Measurements from ENCODE around the gene SSTR3.

The SSTR3 gene

DNA sequence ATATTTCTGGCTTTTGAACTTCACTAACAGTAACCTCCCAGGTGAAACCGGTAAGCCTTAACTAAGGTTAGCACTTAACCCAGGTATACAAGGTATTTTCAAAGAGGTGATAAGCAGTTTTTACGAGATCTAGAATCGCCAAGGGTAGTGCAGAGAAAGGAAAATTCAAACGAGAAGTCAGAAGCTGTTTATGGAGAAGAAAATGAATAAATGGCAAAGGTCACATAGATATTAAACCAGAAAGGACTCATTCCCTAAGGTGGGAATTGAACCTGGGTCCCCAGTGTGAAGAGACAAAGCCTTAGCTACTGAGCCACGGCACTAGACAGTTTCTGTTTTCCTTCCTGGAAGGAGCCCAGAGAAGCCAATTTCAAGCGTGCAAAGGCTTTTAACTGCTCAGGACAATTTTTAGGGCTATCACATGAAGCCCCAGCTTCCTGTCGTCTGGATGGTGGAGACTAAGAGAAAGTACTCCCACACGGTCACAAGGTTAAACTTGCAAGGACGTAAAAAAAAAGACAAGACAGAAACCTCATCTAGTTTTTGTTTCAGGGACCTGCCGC lies 18.6 kb downstream of the SSTR3 start:
- DNase-seq = peak; percentile 47

DNA sequence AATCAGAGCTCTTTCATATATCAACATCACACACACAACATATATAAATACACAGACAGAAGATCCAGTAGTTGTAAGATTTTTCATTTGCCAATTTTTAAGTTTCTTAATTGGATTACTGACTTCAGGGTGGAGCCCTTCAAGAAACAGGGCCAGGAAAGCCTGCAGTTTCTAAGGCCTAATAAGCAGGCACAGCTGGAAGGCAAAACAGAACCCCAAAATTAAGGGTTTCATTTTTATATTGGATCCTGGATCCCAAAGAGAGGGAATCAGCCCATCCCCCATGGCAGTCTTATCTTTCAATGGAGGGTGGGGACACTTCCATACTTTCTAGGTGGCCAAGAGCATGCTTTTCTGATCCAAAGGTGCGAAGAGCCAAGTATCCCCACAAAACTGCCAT lies 19.5 kb downstream of the SSTR3 start:
- DNase-seq = no peak

DNA sequence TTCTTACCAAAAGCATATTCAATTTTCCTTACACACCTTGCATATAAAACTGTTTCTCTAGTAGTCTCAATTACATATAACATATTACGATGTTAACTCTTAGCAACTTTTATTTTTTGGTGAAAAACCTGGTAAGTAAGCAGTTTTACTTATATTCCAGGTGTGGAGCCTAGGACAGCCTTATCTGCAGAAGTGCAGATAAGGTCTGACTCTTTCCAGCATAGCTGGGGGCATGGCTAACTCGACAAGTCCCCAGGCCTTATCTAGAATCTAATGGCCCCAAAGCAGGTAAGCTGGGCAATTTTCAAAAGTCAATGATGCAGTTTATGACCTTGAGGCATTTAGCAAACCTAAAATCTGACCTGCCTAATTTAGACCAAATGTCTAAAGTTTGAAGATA lies 20.1 kb downstream of the SSTR3 start:
- no peak for DNase-seq

DNA sequence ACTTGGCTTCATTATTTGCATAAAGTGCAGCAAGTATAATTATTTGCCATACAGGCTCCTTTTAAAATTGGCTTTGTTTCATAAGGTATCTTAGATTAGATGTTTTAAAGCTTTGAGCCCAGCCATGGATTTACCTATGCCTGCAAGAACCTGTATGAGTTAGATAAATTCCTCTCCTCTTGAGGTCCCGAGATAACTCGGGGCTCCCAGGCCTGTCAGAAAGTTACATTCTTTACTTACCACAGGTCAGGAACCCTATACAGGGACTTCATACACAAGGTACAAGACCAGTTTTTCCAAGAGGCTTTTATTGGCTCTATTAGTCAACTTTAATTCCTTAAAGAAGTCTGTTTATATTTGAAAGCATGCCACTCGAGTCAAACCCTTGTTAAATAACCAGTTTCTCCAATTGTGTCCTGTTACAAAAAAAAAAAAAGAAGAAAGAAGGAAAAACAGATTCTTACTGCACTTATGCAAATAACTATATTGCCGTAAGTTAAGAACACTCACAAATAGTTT lies 22.0 kb downstream of the SSTR3 start:
- DNase-seq = no peak

DNA sequence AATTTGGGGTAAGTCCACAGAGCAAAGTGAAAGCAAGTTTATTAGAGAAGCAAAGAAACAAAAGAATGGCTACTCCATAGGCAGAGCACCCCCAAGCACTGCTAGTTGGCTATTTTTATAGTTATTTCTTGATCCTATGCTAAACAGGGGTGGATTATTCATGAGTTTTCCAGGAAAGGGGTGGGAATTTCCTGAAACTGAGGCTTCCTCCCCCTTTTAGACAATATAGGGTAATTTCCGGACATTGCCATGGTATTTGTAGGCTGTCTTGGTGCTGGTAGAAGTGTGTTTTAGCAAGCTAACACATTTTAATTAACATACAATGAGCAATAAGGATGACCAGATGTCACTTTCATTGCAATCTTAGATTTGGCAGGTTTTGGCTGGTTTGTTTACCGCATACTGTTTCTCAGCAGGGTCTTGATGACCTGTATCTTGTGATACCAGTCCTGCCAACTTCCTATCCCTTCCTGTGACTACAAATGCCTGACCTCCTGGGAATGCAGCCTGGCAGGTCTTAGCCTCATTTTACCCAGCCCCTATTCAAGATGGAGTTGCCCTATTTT lies 23.3 kb downstream of the SSTR3 start:
- DNase-seq = no peak

DNA sequence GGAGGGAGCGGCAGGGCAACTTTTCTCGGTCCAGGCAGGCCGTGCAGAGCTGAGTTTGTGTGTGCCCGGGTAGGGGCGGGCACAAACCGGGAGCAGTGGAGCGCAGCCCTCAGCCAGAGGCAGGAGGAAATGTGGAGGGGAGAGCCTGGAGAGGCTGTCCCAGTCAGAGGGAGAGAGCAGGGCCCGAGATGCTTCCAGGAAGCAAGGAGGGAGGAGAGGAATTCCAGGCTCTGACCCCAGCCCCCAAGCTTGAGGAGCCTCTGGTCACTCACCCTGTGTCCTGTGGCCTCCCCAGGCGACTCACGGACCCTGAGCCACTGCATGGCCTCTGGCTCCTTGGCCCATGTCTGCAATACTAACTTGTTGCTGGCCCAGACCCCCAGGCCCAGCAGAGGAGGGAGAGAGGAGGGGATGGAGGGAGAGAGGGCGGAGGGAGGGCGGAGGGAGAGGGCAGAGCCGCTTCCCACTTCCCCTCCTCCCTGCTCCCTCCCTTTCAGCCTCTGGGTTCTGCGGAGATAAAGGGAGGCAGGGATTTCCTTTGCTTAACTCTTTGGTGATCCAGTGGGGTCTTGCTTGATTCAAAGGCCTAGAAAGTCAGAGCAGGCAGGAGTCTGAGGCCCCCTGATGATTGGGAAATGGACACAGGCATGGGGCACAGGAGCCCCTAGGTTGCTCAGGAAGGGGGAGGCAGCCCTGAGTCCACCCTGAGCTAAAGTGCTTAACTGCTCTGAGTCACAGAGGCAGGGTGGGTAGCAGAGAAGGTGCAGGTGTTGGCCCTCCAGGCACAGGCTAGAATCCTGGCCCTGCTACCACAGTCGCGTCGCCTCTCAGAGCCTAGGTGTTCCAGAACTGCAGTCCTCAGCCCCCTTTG lies 24.2 kb downstream of the SSTR3 start, which contains the start of gene C1QTNF6:
Gene C1QTNF6, minus strand, starts transcription at position 357 of the 871 bp plus-strand sequence. Its CDS starts 34 bp downstream, at position 323.
- no peak for DNase-seq

DNA sequence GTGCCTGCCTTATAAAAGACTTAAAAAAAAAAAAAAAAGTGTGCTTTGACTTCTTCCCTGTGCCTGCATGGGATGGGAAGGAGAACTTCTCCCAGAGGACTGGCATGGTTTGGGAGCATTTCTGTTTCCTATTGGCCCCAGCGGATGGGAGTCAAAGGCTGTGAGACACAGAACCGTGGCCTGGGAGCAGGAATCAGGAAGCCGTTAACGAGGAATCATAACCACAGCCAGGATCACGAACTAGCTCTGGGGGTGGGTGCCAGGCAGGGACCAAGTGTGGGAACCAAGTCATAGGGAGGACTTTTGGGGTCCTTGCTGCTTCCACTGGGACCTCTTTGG lies 24.8 kb downstream of the SSTR3 start:
- no peak for DNase-seq

DNA sequence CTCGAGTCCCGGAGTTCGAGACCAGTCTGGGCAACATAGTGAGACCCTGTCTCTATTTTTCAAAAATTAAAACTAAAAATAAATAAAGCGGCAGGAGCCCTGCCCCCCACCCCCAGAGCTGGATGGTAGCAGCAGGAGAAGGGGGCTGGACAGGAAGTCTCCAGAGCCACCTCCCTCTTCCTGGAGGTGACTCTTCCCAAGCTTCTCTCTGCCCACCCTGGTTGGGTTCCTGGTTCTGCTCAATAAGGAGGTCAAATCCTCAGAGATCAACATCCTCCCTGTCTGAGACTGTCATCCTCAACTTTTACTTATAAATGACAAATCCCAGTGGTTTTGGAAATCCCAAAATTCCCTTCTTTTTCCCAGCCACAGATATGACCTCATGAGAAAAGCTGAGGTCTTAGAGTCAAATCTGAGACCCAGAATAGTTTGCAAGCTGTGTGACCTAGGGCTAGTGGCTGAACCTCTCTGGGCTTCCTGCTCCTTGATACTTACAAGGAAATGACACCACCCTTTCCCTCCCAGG lies 25.2 kb downstream of the SSTR3 start:
- DNase-seq = no peak

DNA sequence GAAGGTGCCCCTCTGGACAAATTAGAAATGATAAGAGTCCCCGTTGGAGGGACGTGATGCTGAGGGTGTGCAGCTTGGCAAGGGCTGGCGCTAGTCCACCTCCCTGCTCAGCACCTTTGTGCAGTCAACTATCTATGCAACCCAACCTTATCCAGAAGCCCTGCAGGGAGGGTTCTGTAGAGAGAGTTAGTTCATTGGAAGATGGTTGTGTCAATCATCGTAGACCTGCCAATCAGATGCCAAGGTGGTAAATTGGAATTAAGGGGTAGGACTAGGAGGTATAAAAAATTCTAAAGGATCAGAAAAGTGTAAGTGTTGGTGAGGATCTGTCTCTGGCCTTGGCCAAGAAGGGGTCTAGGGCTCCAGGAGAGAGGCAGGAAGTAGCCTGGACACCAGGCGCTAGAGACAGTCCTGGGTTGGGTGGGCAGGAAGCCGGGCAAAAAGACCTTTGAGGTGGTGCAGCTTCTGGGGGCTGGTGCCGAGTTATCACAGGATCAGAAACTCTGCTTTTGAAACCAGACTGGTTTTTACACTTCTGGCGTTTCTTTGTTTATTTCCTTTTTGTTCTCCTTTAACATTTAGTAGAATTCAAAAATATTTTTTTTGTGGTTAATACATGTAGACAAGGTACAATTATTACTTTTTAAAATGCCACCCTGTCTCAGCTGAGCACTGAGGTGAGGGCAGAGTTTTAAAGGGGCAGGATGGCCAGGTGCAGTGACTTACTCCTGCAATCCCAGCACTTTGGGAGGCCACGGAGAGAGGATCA lies 25.9 kb downstream of the SSTR3 start:
- peak; percentile 42 for DNase-seq

DNA sequence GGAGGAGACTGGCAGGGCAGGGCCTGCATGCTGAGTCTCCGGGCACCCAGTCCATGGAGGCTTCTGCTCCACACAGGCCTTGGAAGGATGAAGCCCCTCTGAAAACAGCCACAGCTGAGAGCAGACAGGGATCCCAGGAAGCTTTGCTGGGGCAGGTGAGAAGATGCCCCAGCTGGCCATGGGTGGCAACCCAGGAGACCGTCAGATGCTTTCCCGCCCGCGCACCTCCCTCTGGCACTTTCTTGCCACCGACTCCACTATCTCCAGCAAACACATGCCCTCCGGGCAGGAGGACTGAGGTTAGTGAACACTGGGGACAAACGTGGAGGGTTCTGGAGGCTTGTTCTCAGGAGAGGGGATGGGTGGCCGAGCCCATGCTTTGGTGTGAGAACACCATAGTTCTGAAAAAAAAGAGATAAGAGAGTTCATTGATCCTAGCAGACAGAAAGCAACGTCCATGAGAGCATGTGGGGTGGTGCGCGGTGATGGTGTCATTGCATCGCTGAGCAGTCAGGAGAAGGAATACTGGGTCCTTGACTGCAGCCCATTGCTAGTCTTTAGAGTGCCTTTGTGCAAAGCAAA lies 26.5 kb downstream of the SSTR3 start:
- no peak for DNase-seq

DNA sequence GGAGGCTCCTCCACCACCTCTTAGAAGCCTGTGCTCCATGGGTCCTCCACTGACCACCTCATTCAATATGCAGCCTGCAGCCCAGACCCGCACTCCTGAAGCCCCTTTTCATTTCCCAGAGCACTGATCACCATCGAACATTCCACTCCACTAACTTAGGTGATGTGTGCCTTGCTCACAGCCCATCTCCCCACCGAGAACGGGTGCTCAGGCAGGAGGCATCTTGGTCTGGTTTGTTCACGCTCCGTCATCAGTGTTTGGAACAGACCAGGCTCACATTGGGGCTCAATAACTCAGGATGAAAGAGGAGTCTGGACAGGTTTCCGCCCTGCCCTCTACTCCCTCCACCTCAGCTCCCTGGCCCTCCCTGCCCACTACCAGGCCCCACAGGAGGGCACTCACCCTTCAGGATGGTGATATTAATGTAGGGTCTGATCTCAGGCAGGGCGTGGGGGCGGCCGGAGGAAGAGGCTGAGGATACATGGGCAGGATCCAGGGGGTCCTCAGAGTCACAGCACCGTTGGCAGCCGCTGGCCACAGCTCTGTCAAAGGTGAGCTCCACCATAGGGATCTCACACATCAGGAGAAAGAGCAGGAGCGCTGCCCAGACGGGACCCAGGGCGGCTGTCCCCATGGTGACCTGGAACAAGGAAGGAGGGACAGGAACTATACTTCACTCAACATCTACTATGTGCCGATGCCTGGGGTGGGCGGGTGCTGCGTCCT lies 27.3 kb downstream of the SSTR3 start:
- DNase-seq = no peak

DNA sequence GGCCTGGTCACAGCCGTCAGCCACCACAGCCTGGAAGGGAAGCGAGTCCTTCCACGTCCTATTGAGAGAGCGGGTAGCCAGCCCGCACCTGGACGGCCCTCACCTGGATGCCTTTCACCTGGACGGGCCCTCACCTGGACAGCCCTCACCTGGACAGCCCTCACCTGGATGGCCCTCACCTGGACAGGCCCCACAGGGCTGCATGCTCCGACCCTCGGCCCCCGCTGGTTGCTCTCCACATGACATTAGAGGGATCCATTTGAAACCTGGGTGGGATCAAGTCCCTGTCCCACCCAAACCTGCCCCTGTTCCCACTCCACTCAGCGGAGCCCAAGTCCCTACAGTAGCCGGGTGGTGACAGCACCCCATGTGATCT lies 27.9 kb downstream of the SSTR3 start:
- no peak for DNase-seq

DNA sequence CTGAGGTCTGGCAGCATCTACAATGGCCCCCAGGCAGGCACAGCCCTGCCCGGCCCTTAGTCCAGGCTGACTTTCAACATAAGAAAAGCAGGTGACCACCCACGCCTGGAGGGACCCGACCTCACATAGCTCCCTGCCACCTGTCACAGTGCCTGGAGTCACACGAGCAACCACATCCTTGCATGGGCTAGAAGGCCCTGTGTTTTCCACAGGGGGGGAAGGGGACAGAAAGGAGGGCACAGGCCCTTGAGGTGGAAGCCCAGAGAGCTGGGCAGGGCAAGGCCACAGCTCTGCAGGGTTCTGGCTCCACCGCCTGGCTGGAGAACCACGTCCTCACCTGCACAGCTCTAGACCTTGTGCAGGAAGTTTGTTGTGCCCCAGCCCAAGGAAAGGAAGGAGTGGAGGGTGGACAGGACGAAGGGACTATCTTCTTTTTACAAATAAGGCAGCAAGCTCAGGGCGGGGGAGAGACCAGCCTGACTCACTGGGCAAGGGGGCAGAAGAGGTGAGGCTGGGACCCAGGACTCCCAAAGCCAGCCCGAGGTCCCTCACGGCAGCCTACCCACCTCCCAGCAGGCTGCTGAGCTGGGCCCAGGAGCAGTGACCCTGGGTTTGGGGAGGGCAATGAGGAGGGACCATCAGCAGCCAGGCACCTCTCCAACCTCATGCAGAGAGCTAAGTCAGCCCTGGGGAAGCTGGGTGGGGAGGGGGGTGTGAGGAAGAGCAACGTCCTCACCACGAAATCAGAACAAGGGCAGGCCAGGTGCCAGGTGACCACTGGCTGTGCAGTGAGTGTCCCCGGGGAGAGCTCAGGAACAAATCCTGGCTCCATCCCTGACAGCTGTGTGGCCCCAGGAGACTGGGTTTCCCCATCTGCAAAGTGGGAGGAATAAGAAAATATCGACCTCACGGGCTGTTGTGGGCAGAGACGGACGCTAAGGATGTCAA lies 28.6 kb downstream of the SSTR3 start:
- no peak for DNase-seq

DNA sequence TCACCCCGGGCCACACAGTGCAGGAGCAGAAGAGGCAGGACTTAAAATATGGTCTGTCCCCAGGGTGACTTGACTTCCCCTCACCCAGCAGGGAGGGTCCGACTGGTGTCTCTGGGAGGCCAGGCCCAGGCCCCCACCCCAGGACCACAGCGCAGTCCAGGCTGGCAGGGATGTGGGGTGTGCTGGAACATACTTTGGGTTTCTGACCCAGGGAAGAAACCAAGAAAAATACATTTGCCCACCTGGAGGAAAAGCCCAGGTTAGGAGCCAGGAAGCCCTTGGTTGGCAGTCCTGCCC lies 29.4 kb downstream of the SSTR3 start:
- no peak for DNase-seq

DNA sequence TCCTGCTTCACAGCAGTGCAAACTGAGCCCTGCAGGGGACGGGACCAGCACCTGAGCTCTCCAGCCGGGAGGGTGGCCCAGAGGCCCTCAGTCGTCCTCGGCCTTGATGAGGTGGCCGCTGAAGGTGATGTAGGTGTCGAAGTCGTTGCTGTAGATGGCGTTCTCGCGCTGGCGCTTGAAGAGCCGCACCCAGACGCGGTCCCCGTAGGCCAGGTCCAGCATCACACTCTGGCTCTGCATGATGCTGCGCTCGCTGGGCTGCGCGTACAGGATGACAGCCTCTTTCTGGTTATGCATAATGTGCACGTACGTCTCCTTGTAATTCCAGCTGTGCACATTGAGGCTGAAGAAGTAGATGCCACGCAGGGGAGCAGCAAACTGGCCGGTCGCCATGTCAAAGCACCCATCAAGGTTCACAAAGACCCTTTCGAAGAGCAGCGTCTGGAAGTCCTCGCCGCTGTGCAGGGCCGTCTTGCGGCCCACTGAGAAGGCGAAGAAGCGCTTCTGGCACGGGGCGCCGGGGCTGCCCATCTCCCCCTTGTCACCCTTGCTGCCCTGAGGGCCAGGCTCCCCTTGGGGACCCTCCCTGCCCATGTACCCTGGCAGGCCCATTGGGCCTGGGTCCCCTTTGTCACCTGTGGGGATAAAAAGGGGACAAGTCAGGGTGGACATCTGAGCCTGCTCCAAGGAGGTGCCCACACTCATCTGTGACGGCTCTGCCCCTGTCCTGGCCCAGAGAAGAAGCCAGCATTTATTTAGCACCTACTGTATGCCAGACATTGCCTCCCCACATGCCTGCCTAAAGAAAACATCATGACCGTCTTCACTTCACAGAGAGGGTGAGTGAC lies 30.0 kb downstream of the SSTR3 start:
- no peak for DNase-seq

DNA sequence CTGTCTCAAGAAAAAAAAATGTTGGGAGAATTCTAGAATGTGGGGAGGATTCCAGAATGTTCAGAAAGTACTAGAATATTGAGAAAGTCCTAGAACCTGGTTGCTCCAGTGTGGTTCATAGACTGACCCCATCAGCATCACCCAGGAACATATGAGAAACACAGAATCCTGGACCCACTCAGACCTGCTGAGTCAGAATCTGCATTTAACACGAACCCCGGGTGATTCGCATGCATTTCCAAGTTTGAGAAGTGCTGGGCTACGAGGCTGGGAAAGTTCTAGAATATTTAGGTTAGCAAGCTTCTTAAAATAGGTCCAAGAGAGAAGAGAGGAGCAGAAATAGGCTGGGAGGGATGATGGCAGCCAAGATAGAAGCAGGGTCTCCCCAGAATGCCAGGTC lies 30.6 kb downstream of the SSTR3 start:
- no peak for DNase-seq

DNA sequence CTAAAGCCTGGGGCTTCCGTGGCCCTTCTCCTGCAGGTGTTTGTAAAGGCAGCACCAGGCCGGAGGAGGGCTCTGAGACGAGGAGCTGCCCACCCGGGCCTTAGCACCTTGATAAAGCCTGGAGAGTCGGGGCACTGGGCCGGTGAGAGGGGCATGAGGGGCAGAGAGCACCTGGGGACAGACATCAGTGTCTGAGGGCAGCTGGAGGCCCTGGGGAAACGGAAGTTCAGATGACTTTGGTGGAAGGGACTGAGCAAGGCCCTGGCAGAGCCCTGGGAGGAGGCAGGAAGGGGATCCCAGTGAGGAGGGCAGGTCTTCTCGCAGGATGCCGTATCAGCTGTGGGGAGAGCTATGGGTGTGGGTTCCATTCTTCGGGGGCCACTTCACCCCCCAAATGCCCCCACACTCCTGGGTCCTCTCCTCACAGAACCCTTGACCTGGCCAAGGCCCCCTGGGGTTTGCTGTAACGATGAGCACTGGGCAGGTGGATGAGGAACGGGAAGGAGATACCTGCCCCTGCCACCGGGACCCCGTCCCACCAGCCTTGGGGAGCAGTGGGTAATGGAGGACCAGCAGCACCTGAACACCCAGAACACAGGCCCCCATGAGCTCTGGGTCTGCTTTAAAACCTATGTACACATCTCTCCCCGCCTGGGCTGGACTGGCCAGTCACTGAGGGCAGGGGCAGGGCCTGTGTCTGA lies 31.6 kb downstream of the SSTR3 start:
- no peak for DNase-seq

DNA sequence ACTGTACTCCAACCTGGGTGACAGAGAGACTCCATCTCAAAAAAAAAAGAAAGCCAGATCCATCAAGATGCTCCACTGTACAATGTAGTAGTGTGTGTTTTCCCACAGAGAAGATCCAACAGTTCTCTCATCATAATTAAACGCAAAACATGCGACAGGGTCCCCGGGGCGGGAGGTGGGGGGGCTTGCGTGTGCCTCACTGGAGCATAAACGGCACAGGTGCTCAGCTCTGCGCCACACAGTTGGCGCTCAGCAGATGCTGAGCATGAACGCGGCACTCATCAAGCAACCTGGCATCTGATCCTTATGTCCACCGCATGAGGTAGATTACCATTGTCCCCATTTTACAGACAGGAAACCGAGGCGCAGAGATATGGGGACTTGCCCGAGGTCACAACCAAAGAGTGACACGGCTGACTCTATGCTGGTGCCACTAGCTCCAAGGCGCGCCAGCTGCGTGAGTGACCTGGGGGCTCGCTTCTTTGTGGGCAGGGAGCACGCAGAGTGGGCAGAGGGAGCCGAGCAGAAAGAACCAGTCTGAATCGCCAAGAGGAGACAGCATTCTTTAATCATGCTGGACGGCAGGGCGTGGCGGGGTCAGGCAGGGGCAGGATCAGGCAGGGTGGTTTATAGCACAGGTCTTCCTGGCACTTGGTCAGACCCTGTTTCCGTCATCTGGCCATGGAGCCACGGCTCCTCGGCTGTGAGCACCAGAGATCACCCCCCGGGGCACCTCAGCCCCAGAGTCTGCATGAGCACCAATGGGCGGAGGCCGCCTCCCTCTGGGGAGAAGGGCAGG lies 32.5 kb downstream of the SSTR3 start:
- no peak for DNase-seq

DNA sequence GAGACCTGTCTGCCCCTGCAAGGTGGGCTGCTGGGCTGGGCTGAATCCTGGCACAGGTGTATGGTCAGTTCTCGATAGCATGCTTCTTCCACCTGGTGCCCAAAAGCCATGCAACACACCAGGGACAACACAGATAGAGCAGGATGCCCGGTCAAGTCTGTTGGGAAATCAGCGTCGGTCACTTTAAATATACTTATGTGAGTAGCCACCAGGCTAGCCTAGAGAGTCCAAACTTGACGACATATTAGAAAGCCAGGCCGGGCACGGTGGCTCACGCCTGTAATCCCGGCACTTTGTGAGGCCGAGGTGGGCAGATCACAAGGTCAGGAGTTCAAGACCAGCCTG lies 33.2 kb downstream of the SSTR3 start:
- no peak for DNase-seq

Measured in CD4-positive, alpha-beta T cell treated with Interleukin-15 for 1 hour (primary cell).